Measurements from ENCODE around the gene ZNF420. TPM values are rescaled to one million over a fixed set of nuclear protein-coding genes. Genes with fewer than 3 reads are reported as not detected.

Gene ZNF420
- total RNA-seq, 6 donors from 2014 or later, result 0.89 to 10.5 (median 7.6) TPM

- H3K27me3 ChIP-seq, result no peaks in the 10 kb centered on the region
- H3K4me1 ChIP-seq, result peaks cover 8 to 12% (median 10%) of the 10 kb centered on the region in 4 donors
- ATAC-seq (ENCODE audit: low FRiP score in 2 of 2) (peak; percentile 99 to 100), DNase-seq (peak; percentile 59 to 96)
- peaks cover 3 to 26% (median 21%) of the 10 kb centered on the region in 4 donors for H3K36me3 ChIP-seq
- H3K9me3 ChIP-seq, result peaks cover 4 to 23% (median 20%) of the 10 kb centered on the region in 4 donors
- WGBS, 2 donors, result 5 to 6% methylated on average over 30 of the region's 30 CpGs
- peak within 1 kb of the TSS; percentile 54 to 85 (median 78) for H3K27ac ChIP-seq
- TF ChIP-seq, protein P1, sequence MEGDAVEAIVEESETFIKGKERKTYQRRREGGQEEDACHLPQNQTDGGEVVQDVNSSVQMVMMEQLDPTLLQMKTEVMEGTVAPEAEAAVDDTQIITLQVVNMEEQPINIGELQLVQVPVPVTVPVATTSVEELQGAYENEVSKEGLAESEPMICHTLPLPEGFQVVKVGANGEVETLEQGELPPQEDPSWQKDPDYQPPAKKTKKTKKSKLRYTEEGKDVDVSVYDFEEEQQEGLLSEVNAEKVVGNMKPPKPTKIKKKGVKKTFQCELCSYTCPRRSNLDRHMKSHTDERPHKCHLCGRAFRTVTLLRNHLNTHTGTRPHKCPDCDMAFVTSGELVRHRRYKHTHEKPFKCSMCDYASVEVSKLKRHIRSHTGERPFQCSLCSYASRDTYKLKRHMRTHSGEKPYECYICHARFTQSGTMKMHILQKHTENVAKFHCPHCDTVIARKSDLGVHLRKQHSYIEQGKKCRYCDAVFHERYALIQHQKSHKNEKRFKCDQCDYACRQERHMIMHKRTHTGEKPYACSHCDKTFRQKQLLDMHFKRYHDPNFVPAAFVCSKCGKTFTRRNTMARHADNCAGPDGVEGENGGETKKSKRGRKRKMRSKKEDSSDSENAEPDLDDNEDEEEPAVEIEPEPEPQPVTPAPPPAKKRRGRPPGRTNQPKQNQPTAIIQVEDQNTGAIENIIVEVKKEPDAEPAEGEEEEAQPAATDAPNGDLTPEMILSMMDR (IDR thresholded peaks at IDR 0.05), result peak in 1 of 6 experiments; percentile 20
- TF ChIP-seq EP300 (IDR thresholded peaks at IDR 0.05), result no peak
- TF ChIP-seq POLR2A (IDR thresholded peaks at IDR 0.05), result peak in 1 of 4 donors; percentile 50
- peak; percentile 64 to 70 for TF ChIP-seq POLR2AphosphoS5 (IDR thresholded peaks at IDR 0.05)
- H3K4me3 ChIP-seq, result peak within 1 kb of the TSS; percentile 58 to 82 (median 73)
Observed at GRCh38 chr19:37172368-37173366, 94.4 kb downstream of the ZNF420 start, which contains the start of gene ZNF585A. ZNF585A (minus strand) TSS chr19:37172695; CDS start chr19:37169910, 2,785 bp downstream.

Other genes starting within 250 kb of the ZNF420 start
- gene ZNF790, start 240.0 kb upstream of the ZNF420 start, total RNA-seq, result 1 to 10 TPM; 5.0 to 7.7 (median 5.7) TPM
- 1 to 10 TPM; 4.8 to 8.3 (median 5.6) TPM for gene ZNF345, start 227.6 kb upstream of the ZNF420 start, total RNA-seq
- 1 to 10 TPM in 5 of 6 donors, under 1 TPM in 1; 1.00 to 5.2 (median 1.8) TPM for gene ZNF829, start 162.1 kb upstream of the ZNF420 start, total RNA-seq
- gene ZNF568, start 162.1 kb upstream of the ZNF420 start, total RNA-seq, result 10 to 100 TPM in 2 of 6 donors, 1 to 10 TPM in 4; 4.8 to 12.3 (median 7.3) TPM
- 10 to 100 TPM in 1 of 6 donors, 1 to 10 TPM in 5; 2.8 to 10.9 (median 6.8) TPM for gene ZNF585A, start 94.3 kb downstream of the ZNF420 start, total RNA-seq
- 10 to 100 TPM in 5 of 6 donors, 1 to 10 TPM in 1; 7.4 to 43.0 (median 12.2) TPM for gene ZNF585B, start 132.1 kb downstream of the ZNF420 start, total RNA-seq
- gene ZNF383, start 139.8 kb downstream of the ZNF420 start, total RNA-seq, result 1 to 10 TPM; 4.6 to 9.6 (median 8.0) TPM

All from upper lobe of left lung (tissue), 6 donors.